GM19035 (cell line): ENCODE data around the gene HABP2.

Experiments used
- ATAC-seq: cut with Tn5 transposase; IDR thresholded peaks from one replicate; pipeline ENCODE4 v1.9.1; 2021; ENCODE audit not compliant: unreplicated experiment

HABP2 gene

GRCh38 chr10:113600569-113600968 lies 47.7 kb downstream of the HABP2 start:
- ATAC-seq: no peak

DNA sequence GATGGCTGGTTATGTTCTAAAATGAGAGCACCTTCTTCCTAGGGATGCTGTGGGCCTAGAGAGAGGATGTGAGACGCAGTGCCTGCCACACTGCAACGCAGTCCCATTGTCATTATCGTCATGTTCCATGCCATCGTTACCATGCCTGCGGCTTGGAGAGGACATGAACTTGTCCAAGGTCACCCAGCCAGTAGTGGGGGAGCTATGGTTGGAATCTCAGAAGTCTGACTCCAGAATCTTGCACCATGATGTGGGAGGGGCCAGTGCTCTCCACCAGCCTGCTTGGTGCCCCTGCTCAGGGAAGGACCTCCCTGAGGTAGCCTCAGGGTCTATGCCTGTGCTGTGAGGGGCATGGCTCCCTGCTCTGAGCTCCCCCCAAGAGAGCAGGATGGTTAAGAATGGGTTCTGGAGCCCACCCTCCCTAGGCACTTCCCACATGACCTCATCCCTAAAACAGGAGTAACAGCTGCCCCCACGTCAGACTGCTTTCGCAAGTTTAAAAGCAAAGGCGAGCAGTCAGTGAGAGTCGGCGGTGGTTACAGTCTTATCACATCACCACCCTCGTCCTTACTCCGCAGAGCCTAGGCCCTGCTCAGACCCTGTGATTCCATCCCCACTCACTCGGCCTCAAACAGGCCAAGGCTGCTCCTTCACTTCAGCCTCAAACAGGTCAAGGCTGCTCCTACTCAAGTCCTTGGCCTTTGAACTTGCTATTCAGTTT lies 50.4 kb downstream of the HABP2 start:
- ATAC-seq: no peak

GRCh38 chr10:113604572-113604971 lies 51.7 kb downstream of the HABP2 start:
- no peak for ATAC-seq

- ATAC-seq: no peak
Observed at GRCh38 chr10:113605268-113605978, 52.6 kb downstream of the HABP2 start.

DNA sequence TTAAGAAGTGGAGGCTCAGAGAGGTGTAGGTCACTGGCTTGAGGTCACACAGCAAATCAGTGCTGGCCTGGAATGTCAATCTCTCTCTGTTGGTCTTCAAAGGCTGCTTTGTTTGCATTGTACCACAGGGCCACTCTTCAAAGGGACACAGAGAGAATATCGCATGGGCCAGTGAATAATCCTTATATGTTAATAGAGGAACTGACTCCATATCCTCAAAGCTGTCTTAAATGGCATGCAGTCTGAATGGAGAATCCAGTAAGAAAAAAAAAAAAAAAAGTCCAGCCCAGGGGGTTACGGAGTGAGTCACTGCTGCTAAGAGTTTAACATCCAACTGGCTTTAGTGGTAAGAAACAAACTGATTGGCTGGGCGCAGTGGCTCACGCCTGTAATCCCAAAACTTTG lies 56.9 kb downstream of the HABP2 start:
- no peak for ATAC-seq

DNA sequence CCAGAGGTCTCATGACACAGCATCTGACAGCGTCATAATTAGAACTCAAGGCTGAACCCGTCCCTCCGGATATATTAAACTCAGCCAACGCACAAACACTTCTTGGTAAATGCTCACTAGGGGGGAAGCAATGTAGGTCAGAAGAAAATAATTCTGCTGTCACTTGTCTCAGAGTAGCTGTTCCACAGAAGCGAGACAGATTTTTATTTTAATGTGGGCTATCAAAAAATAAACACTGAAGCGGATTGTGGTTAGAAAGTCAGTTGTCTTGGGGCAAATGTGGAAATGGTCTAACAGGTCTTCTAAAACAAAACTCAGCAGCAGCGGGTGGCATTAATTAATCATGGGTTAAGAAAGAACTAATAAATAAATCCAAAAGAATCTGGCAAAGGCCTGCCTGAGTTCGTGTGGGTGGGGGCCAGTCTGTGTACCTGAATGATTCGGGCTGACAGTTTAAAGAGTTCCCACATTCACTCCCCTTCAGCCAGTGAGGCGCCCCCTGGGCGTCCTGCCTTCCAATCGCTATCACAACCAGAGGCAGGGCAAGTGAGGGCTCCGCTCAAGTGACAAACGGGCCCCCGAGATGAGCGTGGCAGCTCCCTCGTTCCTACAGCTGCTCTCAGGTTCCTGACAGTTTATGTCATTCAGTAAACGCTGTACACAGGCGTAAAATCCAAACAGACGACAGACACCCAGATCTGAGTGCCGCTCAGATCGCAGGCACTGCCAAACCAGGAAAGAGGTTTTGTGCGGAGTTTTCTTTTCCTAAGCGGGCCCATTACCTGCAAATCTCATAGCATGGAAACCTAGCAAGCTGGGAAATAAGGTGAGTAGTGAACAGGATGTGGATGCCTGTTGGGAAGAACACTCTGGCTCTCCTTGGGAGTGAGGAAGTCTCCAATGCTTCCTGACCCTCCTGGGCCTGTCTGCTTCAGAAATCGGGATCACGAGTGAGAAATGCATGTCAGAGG lies 58.1 kb downstream of the HABP2 start:
- ATAC-seq: no peak

- ATAC-seq: no peak
Observed at GRCh38 chr10:113612154-113612553, 59.3 kb downstream of the HABP2 start.

GRCh38 chr10:113613427-113613826 lies 60.6 kb downstream of the HABP2 start:
- no peak for ATAC-seq

DNA sequence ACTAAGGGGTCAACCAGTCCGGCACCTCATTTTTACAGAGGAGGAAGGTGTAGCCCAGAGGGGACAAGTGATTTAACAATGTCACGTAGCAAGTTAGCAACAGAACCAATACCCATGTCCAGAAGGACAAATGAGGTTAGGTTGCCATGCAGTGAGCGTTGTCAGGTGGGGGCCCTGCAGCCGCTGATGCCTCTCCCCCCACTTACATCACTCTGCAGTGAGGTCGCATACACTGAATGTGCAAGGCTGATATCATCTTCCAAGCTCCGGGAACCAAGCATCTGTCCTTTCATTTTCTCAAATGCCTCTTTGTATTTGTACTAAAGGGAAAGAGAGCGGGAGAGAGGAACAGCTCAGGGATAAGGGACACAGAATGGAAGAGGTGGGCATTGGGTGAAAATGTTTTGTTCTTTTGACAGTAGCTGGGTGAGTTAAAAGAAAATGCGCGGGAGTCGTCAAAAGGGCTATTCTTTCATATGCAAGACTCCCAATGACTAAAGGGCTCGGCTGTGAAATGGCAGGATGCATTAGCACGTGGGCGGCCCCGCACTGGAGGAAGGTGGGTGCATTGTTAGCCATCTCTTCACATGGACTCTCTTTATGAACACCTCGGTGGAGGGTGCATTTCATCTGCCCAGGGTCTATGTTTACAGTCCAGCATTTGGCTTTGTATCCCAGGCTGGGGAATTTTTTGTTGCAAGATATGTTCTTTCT lies 61.3 kb downstream of the HABP2 start:
- ATAC-seq: no peak

GRCh38 chr10:113616244-113617074 lies 63.6 kb downstream of the HABP2 start:
- no peak for ATAC-seq

DNA sequence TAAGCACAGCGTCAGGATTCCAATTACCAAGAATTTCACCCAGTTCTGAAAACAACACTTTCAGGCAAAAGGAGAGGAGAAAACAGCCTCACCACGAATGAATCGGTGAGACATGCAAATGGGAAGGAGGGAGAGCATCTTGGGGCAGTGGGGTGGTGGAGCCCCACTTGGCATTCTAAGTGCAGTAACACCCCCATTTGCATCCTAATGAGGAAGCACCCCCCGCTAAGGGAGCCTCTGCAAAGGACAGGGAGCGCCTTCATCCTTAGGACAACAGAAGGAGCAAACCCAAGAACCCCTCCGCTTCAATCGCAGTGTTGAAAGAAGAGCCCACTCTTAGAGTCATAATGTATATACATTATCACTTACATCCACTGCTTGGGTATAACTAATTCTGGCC lies 64.2 kb downstream of the HABP2 start:
- ATAC-seq: no peak

DNA sequence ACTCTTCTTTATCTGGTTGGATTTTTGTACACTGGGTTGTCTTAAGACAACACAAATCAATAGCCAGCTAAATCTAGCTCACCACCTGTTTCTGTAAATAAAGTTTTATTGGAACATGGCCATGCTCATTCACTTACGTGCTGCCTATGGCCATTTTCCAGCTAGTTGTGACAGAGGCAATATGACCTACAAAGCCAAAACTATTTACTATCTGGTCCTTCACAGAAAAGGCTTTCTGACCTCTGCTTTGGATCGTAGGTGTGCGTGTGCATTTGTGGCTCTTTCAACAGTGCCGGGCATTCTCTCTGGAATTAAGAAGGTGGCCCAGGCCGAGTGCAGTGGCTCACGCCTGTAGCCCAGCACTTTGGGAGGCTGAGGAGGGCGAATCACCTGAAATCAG lies 65.5 kb downstream of the HABP2 start:
- no peak for ATAC-seq

- no peak for ATAC-seq
Observed at GRCh38 chr10:113619401-113619800, 66.5 kb downstream of the HABP2 start.

- no peak for ATAC-seq
Observed at GRCh38 chr10:113620511-113620910, 67.7 kb downstream of the HABP2 start.

- ATAC-seq: no peak
Observed at GRCh38 chr10:113620936-113621335, 68.1 kb downstream of the HABP2 start.

- ATAC-seq: no peak
Observed at GRCh38 chr10:113621799-113622198, 68.9 kb downstream of the HABP2 start.

DNA sequence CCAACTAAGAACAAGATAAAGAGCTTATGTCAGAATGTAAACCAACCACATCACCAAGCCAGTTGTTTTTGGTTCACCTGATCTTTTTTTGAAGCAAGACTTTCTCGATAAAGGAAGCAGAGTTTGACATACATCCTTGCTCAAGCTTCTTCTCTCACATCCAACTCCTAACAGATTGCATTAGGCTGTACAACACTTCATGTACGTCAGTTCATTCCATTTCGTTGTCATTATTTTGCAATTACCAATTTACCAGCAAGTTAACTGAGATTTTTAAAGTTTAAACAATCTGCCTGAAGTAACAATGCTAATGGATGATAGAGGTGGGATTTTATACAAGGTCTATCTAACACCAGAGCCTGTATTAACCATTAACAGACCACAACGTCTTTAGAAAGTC lies 70.0 kb downstream of the HABP2 start:
- ATAC-seq: no peak

- no peak for ATAC-seq
Observed at GRCh38 chr10:113625461-113626186, 72.8 kb downstream of the HABP2 start.

DNA sequence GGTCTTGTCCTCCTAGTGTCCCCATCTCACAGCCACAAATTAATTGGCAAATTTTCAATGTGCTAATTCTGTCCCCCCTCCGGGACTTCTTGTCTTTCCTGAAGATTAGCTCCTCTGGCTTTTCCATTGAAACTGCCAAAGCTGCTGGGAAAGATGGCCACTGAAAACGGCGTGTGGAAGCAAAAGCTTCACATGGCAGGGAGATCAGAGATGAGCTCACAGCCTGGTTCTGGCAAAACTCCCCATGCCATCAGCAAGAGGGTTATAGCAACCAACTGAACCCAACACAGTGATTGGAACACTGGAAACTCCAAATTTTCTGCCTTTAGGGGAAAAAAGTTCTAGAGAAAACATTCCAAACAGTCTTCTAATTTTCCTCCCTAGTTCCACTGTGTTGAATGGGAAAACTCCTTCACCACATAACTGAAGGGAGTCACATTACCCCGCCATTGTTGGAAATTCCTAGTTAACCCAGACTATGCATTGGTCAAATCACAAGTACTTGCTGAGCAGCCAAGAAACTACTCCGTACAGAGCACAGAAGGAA lies 74.0 kb downstream of the HABP2 start:
- no peak for ATAC-seq
